SK-N-SH (cell line): ENCODE measurements around the gene PLD3.

ENCODE experiments used
- EP300 ChIP-seq, 2 experiments: IDR thresholded peaks; 2 replicates each; pipeline versions ENCODE4 v1.4.0 to v1.6.1; 2012; ENCODE audit warnings: borderline replicate concordance in 1 of 2, low read depth in 1 of 2, low read length in 1 of 2
- EZH2phosphoT487 ChIP-seq: fragments of 200-600 bp; sonication (generic); IDR thresholded peaks from 2 replicates; pipeline ENCODE4 v1.6.1; 2017; ENCODE audit warnings: low read depth, mixed run types, mild to moderate bottlenecking, antibody characterized with exemption, moderate library complexity, borderline replicate concordance
- RXRA ChIP-seq: IDR thresholded peaks from 2 replicates; pipeline ENCODE4 v1.4.0; 2012; ENCODE audit warnings: low read depth, mild to moderate bottlenecking, borderline replicate concordance
- SMC3 ChIP-seq: IDR thresholded peaks from 2 replicates; pipeline ENCODE4 v1.6.1; 2012; ENCODE audit warnings: low read depth, low read length, improper control_type of control experiment
- TF ChIP-seq, protein P1 (sequence below): fragments of 200-600 bp; sonication (generic); IDR thresholded peaks from 2 replicates; pipeline ENCODE4 v1.6.1; 2017; ENCODE audit warnings: antibody characterized with exemption, mild to moderate bottlenecking, moderate library complexity
- TF ChIP-seq, protein P2 (sequence below): IDR thresholded peaks from 2 replicates; pipeline ENCODE4; 2012

DNA sequence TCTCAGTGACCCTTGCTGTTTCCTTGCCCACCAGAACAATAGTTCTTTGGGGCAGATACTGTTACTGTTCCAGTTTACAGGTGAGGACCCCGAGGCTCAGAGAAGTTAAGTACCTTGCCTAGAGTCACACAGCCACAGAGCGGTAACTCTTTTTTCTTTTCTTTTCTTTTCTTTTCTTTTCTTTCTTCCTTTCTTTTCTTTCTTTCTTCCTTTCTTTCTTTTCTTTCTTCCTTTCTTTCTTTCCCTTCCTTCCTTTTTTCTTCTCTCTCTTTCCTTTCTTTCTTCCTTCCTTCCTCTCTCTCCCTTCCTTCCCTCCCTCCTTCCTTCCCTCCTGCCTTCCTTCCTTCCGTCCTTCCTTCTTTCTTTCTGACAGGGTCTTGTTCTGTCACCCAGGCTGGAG is 69.5 kb downstream of the PLD3 start:
- TF ChIP-seq SMC3: no peak
- TF ChIP-seq, protein P1, sequence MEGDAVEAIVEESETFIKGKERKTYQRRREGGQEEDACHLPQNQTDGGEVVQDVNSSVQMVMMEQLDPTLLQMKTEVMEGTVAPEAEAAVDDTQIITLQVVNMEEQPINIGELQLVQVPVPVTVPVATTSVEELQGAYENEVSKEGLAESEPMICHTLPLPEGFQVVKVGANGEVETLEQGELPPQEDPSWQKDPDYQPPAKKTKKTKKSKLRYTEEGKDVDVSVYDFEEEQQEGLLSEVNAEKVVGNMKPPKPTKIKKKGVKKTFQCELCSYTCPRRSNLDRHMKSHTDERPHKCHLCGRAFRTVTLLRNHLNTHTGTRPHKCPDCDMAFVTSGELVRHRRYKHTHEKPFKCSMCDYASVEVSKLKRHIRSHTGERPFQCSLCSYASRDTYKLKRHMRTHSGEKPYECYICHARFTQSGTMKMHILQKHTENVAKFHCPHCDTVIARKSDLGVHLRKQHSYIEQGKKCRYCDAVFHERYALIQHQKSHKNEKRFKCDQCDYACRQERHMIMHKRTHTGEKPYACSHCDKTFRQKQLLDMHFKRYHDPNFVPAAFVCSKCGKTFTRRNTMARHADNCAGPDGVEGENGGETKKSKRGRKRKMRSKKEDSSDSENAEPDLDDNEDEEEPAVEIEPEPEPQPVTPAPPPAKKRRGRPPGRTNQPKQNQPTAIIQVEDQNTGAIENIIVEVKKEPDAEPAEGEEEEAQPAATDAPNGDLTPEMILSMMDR: no peak
- no peak for TF ChIP-seq EP300 (IDR thresholded peaks at IDR 0.05; ENCODE audit: borderline replicate concordance in 1 of 2, low read depth in 1 of 2, low read length in 1 of 2)
- TF ChIP-seq EZH2phosphoT487: no peak
- TF ChIP-seq, protein P2, sequence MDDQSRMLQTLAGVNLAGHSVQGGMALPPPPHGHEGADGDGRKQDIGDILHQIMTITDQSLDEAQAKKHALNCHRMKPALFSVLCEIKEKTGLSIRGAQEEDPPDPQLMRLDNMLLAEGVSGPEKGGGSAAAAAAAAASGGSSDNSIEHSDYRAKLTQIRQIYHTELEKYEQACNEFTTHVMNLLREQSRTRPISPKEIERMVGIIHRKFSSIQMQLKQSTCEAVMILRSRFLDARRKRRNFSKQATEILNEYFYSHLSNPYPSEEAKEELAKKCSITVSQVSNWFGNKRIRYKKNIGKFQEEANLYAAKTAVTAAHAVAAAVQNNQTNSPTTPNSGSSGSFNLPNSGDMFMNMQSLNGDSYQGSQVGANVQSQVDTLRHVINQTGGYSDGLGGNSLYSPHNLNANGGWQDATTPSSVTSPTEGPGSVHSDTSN: no peak
- no peak for TF ChIP-seq RXRA
